ENCODE results near the gene RBM12. TPM values are rescaled to one million over a fixed set of nuclear protein-coding genes. Genes with fewer than 3 reads are reported as not detected.

RBM12 gene
- total RNA-seq, 1 donor from 2014 or later, result 147 TPM

GRCh38 chr20:35699957-35700624 lies 35.4 kb upstream of the RBM12 start:
- H3K4me3 Mint-ChIP-seq (ENCODE audit: unreplicated experiment), result peak overlapping the region; percentile 97
- no peak for TF ChIP-seq CTCF (IDR thresholded peaks at IDR 0.05; ENCODE audit: partially characterized antibody, unreplicated experiment)
- H3K27me3 Mint-ChIP-seq (ENCODE audit: unreplicated experiment), result peaks cover 11% of the 10 kb centered on the region
- H3K4me1 Mint-ChIP-seq (ENCODE audit: low read depth, unreplicated experiment), result peaks cover 17% of the 10 kb centered on the region
- H3K27ac Mint-ChIP-seq (ENCODE audit: unreplicated experiment), result peak overlapping the region; percentile 65
- DNase-seq, result no peak
- no peaks in the 10 kb centered on the region for H3K36me3 Mint-ChIP-seq (ENCODE audit: unreplicated experiment)
- peaks cover 5% of the 10 kb centered on the region for H3K9me3 Mint-ChIP-seq (ENCODE audit: unreplicated experiment)

GRCh38 chr20:35699127-35699956 lies 34.6 kb upstream of the RBM12 start, which contains the start of the genes NFS1 and ROMO1:
NFS1 (minus strand) TSS chr20:35699352; CDS start chr20:35699288, 64 bp downstream.
ROMO1 (plus strand) TSS chr20:35699405; CDS start chr20:35699633, 228 bp downstream.
- peak; percentile 93 for DNase-seq
- peaks cover 5% of the 10 kb centered on the region for H3K9me3 Mint-ChIP-seq (ENCODE audit: unreplicated experiment)
- peak within 1 kb of the TSS; percentile 97 for H3K4me3 Mint-ChIP-seq (ENCODE audit: unreplicated experiment)
- TF ChIP-seq CTCF (IDR thresholded peaks at IDR 0.05; ENCODE audit: partially characterized antibody, unreplicated experiment), result no peak
- H3K27me3 Mint-ChIP-seq (ENCODE audit: unreplicated experiment), result peaks cover 11% of the 10 kb centered on the region
- H3K36me3 Mint-ChIP-seq (ENCODE audit: unreplicated experiment), result no peaks in the 10 kb centered on the region
- H3K4me1 Mint-ChIP-seq (ENCODE audit: low read depth, unreplicated experiment), result peaks cover 17% of the 10 kb centered on the region
- H3K27ac Mint-ChIP-seq (ENCODE audit: unreplicated experiment), result peak within 1 kb of the TSS; percentile 65

GRCh38 chr20:35698298-35699126 lies 33.8 kb upstream of the RBM12 start:
- peaks cover 11% of the 10 kb centered on the region for H3K27me3 Mint-ChIP-seq (ENCODE audit: unreplicated experiment)
- H3K9me3 Mint-ChIP-seq (ENCODE audit: unreplicated experiment), result peaks cover 5% of the 10 kb centered on the region
- peak overlapping the region; percentile 56 for H3K27ac Mint-ChIP-seq (ENCODE audit: unreplicated experiment)
- peak overlapping the region; percentile 97 for H3K4me3 Mint-ChIP-seq (ENCODE audit: unreplicated experiment)
- H3K36me3 Mint-ChIP-seq (ENCODE audit: unreplicated experiment), result no peaks in the 10 kb centered on the region
- TF ChIP-seq CTCF (IDR thresholded peaks at IDR 0.05; ENCODE audit: partially characterized antibody, unreplicated experiment), result no peak
- peaks cover 17% of the 10 kb centered on the region for H3K4me1 Mint-ChIP-seq (ENCODE audit: low read depth, unreplicated experiment)
- DNase-seq, result peak; percentile 55

GRCh38 chr20:35697696-35698297 lies 33.1 kb upstream of the RBM12 start:
- H3K4me1 Mint-ChIP-seq (ENCODE audit: low read depth, unreplicated experiment), result peaks cover 17% of the 10 kb centered on the region
- no peak for TF ChIP-seq CTCF (IDR thresholded peaks at IDR 0.05; ENCODE audit: partially characterized antibody, unreplicated experiment)
- no peak overlapping the region for H3K27ac Mint-ChIP-seq (ENCODE audit: unreplicated experiment)
- H3K9me3 Mint-ChIP-seq (ENCODE audit: unreplicated experiment), result peaks cover 5% of the 10 kb centered on the region
- peaks cover 11% of the 10 kb centered on the region for H3K27me3 Mint-ChIP-seq (ENCODE audit: unreplicated experiment)
- H3K36me3 Mint-ChIP-seq (ENCODE audit: unreplicated experiment), result no peaks in the 10 kb centered on the region
- peak overlapping the region; percentile 97 for H3K4me3 Mint-ChIP-seq (ENCODE audit: unreplicated experiment)
- DNase-seq, result no peak

Data from glutamatergic neuron (in vitro differentiated cells).